KBM-7 (cell line): Measurements from ENCODE around the gene PAPOLB.

Source experiments
- DNase-seq: peaks from one replicate; pipeline ENCODE4 v3.0.0-alpha.2; 2015
- in situ Hi-C: fragments of 300-500 bp; cut with MboI; formaldehyde crosslinking; loops from 2 replicates; pipeline ENCODE4 v1.14.3; 2020; ENCODE audit warnings: low sequenced_read_pairs, low pct_unique_long_range_greater_than_20kb, mixed read lengths

The PAPOLB gene

GRCh38 chr7:4879396-4880081 is 17.7 kb upstream of the PAPOLB start:
- in situ Hi-C loops, result no loop called here
- no peak for DNase-seq

GRCh38 chr7:4878336-4879335 is 16.8 kb upstream of the PAPOLB start:
- in situ Hi-C loops, result no loop called here

GRCh38 chr7:4876586-4876985 is 14.8 kb upstream of the PAPOLB start:
- in situ Hi-C loops, result no loop called here

More at GRCh38 chr7:4878336-4879335, 16.8 kb upstream of the PAPOLB start:
- no peak for DNase-seq

GRCh38 chr7:4875391-4875790 is 13.6 kb upstream of the PAPOLB start:
- no peak for DNase-seq
- in situ Hi-C loops, result no loop called here

More at GRCh38 chr7:4876586-4876985, 14.8 kb upstream of the PAPOLB start:
- no peak for DNase-seq

DNA sequence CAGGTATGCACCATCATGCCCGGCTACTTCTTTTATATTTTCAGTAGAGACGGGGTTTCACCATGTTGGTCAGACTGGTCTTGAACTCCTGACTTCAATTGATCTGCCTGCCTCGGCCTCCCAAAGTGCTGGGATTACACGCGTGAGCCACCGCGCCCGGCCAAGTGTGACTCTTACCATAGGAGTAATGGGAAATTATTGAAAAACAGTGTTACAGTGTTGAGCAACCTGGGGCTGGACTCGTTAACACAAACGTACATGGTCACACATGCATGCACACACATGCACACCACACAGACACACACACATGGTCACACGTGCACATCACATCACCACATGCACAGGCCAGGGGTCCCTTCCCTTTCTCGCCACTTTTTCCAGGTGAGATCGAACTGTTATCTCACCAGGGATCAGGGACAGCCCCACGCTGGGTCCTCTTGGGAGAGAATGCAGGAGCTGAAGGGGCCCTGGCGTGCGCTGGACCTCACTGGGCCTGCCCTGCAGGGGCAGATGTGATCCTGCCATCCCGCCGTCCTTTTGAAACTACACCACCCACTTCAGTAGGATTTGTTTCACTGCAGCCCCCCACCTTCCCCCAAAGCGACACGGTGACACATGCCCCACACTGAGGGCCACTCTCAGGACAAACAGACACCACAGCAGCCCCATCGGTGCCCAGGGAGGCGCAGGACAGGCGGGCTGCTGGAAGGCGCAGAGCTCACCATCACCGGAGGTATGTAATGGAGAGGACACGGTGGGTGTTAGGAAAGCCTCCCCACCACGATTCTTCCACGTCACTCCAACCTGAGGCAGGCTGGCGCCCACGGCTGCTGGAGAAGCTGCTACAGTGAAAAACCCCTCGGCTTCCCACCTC is 11.5 kb upstream of the PAPOLB start:
- in situ Hi-C loops, result no loop called here

DNA sequence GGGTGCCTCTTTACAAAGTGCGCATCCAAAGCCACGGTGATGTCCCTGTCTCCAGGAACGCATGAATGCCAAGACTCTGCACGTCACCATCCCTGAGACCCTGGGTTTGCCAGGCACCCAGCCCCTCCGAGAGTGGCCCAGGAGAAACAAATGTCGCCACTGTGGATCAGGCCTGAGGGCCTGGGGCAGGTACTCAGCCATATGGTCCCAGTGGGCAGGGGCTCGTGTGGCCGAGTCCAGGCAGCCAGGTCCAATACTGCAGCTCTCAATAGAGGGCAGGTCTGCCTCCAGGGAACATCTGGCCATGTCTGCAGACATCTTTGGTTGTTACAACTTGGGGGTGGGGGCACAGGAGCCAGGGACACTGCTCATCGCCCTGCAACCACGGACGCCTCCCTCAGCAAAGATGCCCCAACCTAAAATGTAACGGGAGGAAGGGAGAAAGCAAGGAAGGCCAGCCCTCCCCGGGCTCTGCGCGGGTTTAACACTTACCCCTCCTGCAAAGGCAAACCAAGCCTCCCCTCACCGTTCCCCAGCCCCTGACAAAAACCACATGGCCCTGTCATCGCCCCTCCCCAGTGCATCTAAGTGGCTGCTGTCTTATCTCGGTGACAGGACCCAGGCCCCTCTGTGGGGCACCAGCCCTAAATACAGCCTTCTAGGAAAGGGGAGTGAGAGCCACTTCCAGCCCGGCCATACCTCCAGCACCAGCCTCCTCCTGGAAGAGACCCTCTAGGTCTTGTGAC is 10.3 kb upstream of the PAPOLB start:
- in situ Hi-C loops, result no loop called here
- no peak for DNase-seq

More for the DNA sequence above, 11.5 kb upstream of the PAPOLB start:
- DNase-seq, result no peak

DNA sequence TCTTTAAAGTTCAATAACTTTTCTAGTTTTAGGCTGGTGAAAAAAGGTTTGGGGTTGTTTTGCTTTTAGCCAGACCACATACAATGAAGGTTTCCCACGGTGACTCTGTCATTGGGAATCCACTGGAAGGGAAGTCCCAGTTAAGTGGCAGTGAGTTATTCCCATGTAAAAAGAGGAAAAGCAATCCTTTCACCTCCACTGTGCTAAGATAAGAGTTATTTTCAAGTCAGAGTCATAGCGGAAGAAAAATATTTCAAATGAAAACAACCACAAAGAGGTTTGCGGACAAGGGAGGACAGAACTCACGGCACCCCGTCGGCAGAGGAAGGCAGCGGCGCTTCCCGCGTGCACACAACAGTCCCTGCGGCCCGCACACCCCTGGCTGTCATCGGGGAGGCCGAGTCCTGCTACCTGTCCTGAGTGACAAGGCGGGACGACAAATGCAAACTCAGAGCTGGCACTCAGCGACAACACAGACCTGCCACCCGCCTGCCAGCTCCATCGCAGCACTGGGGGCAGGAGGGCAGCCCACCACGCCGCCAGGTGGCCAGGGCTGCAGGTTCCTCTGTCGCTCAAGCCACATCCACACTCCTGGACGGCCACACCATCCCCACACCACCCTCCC is 9.3 kb upstream of the PAPOLB start:
- in situ Hi-C loops, result no loop called here
- DNase-seq, result no peak

- DNase-seq, result no peak
- in situ Hi-C loops, result no loop called here
Observed at GRCh38 chr7:4868493-4868892, 6.7 kb upstream of the PAPOLB start.

DNA sequence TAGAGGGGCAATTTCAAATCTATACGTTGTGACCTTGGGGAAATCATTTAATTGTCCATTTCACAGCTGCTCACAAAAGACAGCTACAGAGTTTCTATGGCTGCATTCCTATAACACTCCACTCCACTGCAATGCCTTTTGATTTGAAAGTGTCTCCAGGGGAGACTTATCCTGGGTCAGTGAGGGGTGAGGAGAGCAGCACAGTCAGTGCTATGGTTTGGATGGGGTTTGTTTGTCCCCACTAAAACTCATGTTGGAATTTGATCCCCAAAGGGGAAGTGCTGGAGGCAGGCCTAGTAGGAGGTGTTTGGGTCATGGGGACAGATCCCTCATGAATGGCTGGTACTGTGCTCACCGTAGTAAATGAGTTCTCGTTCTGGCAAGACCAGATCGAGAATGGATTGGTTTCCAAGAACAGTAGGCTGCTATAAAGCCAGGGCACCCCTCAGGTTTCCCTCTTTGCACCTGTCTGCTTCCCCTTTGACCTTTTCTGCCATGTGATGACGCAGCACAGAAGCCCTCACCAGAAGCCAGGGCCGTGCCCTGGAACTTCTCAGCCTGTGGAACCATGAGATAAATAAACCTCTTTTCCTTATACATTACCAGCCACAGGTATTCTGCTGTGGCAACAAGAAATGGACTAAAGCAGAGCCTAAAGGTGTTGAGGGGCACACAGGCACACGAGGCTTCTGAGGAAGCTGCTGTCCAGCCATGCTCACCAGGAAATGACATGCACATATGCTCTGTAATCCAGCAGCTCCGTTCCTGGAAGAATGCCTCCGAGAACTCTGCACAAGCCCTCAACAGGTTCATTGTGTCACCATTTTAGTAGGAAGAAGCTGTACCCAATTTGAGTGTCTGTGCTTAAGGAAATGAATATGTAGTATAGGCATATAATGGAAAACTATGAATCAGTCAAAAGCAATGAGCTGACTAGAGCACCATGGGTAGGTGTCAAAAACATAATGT is 5.0 kb upstream of the PAPOLB start:
- in situ Hi-C loops, result no loop called here
- no peak for DNase-seq

GRCh38 chr7:4862156-4862555 is 326 bp upstream of the PAPOLB start:
- DNase-seq, result no peak
- in situ Hi-C loops, result no loop called here

DNA sequence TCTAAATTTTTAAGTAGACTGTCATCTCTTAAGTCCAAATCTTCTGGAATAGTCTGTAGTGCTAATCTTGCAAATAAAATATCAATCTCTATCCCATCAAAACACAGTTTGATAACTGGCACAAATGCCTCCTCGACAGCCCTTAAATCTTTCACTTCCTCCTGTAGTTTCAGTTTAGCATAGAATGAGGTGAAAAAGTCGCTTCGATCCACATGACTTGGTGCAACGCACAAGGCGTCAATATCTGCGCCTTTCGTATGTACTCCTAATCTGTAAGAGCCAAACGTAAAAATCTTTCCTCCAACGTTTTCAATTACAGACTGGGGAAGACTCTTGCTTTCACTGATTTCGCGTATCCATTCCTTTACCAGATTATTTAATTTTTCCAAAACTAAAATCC is 603 bp downstream of the PAPOLB start:
- in situ Hi-C loops, result no loop called here
- no peak for DNase-seq

- in situ Hi-C loops, result no loop called here
- DNase-seq, result no peak
Observed at GRCh38 chr7:4857189-4857588, 4.6 kb downstream of the PAPOLB start.

DNA sequence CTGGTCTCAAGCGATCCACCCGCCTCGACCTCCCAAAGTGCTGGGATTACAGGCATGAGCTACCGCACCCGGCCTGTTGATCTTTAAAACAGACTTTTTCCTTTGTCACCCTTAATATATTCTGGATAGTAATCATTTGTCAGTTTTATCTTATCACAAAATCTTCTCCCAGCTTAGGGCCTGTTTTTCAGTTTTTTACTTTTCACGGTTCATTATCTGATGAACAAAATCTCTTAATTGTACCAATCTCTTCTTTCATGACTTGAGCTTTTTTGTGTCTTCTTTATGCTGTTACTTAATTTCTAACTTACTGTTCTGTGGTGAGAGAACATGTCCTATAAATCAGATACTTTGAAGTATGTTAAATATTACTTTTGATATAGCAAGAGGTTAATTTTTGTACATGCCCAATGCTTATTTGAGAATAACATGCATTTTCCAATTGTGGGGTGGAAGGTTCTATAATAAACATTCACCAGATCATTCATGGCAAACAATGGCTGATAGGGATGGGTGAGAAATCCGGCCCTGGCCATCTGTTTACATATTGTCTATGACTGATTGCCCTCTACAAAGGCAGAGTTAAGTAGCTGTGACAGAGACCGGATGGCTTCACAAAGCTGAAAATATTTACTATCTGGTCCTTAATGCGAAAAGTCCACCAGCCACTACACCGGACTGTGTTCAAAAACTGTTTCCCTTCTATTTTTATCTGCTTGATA is 5.3 kb downstream of the PAPOLB start:
- no peak for DNase-seq
- in situ Hi-C loops, result no loop called here

- DNase-seq, result no peak
- in situ Hi-C loops, result no loop called here
Observed at GRCh38 chr7:4854916-4855315, 6.9 kb downstream of the PAPOLB start.

GRCh38 chr7:4851459-4852422 is 10.1 kb downstream of the PAPOLB start:
- peak; percentile 76 for DNase-seq
- in situ Hi-C loops, result no loop called here
